GM13976 (cell line): ENCODE measurements around the gene ZMIZ1.

Source experiments
- DNase-seq: peaks from one replicate; pipeline ENCODE4 v3.0.0; 2012; ENCODE audit warnings: low spot score
- CTCF ChIP-seq: IDR thresholded peaks from 2 replicates; pipeline ENCODE4 v1.5.1; 2012; ENCODE audit warnings: borderline replicate concordance, mild to moderate bottlenecking; ENCODE audit not compliant: insufficient read depth; ENCODE audit errors: extremely low read depth, missing control alignments, control extremely low read depth
- in situ Hi-C: fragments of 300-500 bp; cut with MboI; formaldehyde crosslinking; loops from one replicate; pipeline ENCODE4 v1.12.0; 2022; ENCODE audit warnings: low sequenced_read_pairs, mixed read lengths, inconsistent platforms; ENCODE audit not compliant: unreplicated experiment

ZMIZ1 gene

DNA sequence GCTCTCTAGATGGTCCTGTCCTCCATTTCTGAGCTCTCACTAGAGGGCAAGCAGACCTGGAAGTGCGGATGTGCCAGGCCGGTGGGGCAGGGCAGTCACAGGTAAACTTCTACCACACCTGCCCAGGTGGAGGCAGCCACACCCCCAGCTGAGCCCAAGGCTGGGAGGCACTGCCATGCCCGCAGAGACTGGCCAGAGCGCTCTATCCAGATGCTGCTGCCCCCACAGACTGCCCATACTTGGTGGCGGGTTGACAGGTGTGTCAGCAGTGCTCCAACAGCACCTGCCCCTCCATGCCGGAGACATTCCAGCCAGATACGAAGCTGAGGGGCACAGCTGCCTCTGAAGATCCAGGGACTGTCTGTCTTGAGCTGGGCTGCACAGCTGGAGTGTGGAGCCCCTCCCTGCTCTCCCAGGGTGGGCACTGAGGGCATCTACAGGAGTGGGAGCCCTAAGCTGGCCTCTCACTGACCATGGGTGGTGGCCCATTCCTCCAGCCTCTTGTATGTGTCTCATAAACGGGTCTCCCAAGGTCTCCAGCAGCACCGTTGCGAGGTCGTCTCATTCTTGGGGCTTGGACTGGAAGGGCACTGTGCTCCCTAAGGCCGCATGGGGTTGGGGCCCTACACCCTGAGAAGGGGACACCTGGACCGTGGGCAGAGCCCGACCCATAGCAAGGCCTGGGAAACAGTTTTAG is 240.4 kb downstream of the ZMIZ1 start:
- no peak for TF ChIP-seq CTCF
- no peak for DNase-seq
- in situ Hi-C loops: no loop called here

- in situ Hi-C loops: no loop called here
- TF ChIP-seq CTCF: no peak
- no peak for DNase-seq
Observed at GRCh38 chr10:79310200-79310865, 241.6 kb downstream of the ZMIZ1 start.

DNA sequence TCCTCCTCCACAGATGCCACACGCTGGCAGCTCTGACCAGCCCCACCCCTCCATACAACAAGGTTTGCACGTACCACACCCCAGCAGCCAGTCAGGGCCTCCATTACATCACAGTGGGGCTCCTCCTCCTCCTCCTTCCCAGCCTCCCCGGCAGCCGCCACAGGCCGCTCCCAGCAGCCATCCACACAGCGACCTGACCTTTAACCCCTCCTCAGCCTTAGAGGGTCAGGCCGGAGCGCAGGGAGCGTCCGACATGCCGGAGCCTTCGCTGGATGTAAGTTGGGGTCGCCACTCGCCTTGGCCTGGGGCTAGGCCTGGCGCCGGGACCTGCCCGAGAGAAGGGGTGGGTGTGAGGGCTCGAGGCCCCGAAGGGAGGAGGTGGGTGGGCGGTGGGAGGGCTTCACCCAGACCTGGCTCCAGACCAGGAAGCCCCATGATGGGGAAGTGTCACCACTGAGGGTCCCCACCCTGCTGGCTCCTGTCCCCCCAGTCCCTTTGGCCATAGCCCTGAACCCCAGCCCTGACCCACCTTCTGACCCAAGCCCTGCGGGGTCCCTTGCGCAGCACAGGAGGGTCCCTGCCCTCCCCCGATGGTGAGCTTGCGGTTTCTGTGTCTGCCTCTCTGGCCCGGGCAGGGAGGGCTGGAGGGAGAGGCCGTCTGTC is 242.3 kb downstream of the ZMIZ1 start:
- in situ Hi-C loops: no loop called here
- no peak for DNase-seq
- no peak for TF ChIP-seq CTCF

- no peak for DNase-seq
- in situ Hi-C loops: no loop called here
- TF ChIP-seq CTCF: no peak
Observed at GRCh38 chr10:79311581-79312407, 243.0 kb downstream of the ZMIZ1 start.

- in situ Hi-C loops: no loop called here
- no peak for DNase-seq
Observed at GRCh38 chr10:79312601-79313187, 243.9 kb downstream of the ZMIZ1 start.

More at GRCh38 chr10:79312601-79313187, 243.9 kb downstream of the ZMIZ1 start:
- no peak for TF ChIP-seq CTCF
